ENCODE data around the gene ANKRD52. TPM values are rescaled to one million over a fixed set of nuclear protein-coding genes. Genes with fewer than 3 reads are reported as not detected.

ANKRD52 gene
- total RNA-seq, 1 experiment from 2014 or later: 56.6 TPM

- CTCF ChIA-PET: interaction anchor here (1.3 to 1.8 kb wide), 3 partner anchors 9 to 482 kb away, joined by 4 to 11 read pairs (median 5); no protein-coding TSS in a partner anchor
- Histone ChIP-seq H4K20me1 (ENCODE audit: insufficient read depth) (no peaks in the 10 kb centered on the region), H3K27ac (ENCODE audit: low read depth, low read length) (peak overlapping the region; percentile 82), H3K27me3 (ENCODE audit: insufficient read depth, low read length) (no peaks in the 10 kb centered on the region), H3K9ac (ENCODE audit: low read length) (peak overlapping the region; percentile 83), H3K4me3 (replicated peaks in 1 of 2; ENCODE audit: low read depth in 1 of 2, low read length in 2 of 2) (peak overlapping the region; percentile 91 to 92), H3K4me1 (ENCODE audit: control insufficient read depth in 1 of 2, insufficient read depth in 2 of 2, low read length in 2 of 2) (peaks cover 8 to 35% of the 10 kb centered on the region in 2 experiments; a peak in 3 of 4 replicates), H3K79me2 (ENCODE audit: insufficient read depth, low read length) (peaks cover 15% of the 10 kb centered on the region), H3K4me2 (ENCODE audit: low read length) (peak overlapping the region; percentile 94), H2AFZ (ENCODE audit: low read depth, low read length, poor library complexity, severe bottlenecking) (no peak overlapping the region), H3K36me3 (ENCODE audit: control insufficient read depth in 1 of 2, insufficient read depth in 2 of 2, low read length in 2 of 2) (peaks cover 6% of the 10 kb centered on the region in 2 experiments; a peak in 3 of 4 replicates), H3K9me2 (ENCODE audit: insufficient read depth) (no peaks in the 10 kb centered on the region), H3K9me3 (ENCODE audit: control insufficient read depth in 1 of 2, insufficient read depth in 1 of 2, low read depth in 1 of 2, low read length in 2 of 2) (no peaks in the 10 kb centered on the region)
- ATAC-seq: no peak
- DNase-seq (ENCODE audit: low read depth, low spot score): no peak
- TF ChIP-seq MAX (IDR thresholded peaks at IDR 0.05) (no peak), CTCF (IDR thresholded peaks at IDR 0.05 in 2 of 3, conservative IDR thresholded peaks at IDR 0.05 in 1 of 3; ENCODE audit: borderline replicate concordance in 1 of 3, insufficient read depth in 1 of 3, low read depth in 2 of 3, low read length in 2 of 3) (no peak), CEBPB (IDR thresholded peaks at IDR 0.05; ENCODE audit: low read depth) (no peak), JUND (IDR thresholded peaks at IDR 0.05) (no peak), TCF7L2 (IDR thresholded peaks at IDR 0.05; ENCODE audit: borderline replicate concordance, extremely low read depth, insufficient read depth, insufficient read length) (no peak)
- TF ChIP-seq, protein P1, sequence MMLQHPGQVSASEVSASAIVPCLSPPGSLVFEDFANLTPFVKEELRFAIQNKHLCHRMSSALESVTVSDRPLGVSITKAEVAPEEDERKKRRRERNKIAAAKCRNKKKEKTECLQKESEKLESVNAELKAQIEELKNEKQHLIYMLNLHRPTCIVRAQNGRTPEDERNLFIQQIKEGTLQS (IDR thresholded peaks at IDR 0.05): no peak
- POLR2A ChIA-PET: interaction anchor here (1.4 to 2.5 kb wide), 4 partner anchors 13 to 103 kb away, joined by 4 to 13 read pairs (median 12); partner anchors contain the start of genes SMARCC2 and ZC3H10
- intact Hi-C loops (cut with micrococcal nuclease): loop anchor here (5.0 kb wide), 1 partner anchor 37 kb away; the partner anchor contains the start of gene ANKRD52
- RAD21 ChIA-PET (ENCODE audit: low non-redundant PET in 1 of 2, low total read pairs in 2 of 2, uncharacterized antibody in 2 of 2, unreplicated experiment in 2 of 2): no interaction called here
- BruUV-seq (replicated peaks): no TSS peak
Observed at GRCh38 chr12:56220611-56221231, 37.5 kb downstream of the ANKRD52 start.

Data from HCT116 (cell line).